HEK293 (cell line): ENCODE measurements around the gene ARPC2.

Source experiments
- CTCF ChIP-seq: fragments of 450-650 bp; formaldehyde crosslinking; IDR thresholded peaks from 2 replicates; pipeline ENCODE4 v1.5.1; 2016; ENCODE audit warnings: missing biosample characterization, missing genetic modification characterization
- ELK4 ChIP-seq: IDR thresholded peaks from 2 replicates; pipeline ENCODE4 v1.6.1; 2011; ENCODE audit warnings: mild to moderate bottlenecking, low read depth, low read length, borderline replicate concordance
- HOXC10 ChIP-seq: sonication (generic); formaldehyde crosslinking; IDR thresholded peaks from 2 replicates; pipeline ENCODE4 v1.8.1; 2023; ENCODE audit warnings: mild to moderate bottlenecking, missing genetic modification reagents
- KLF9 ChIP-seq: fragments of 450-650 bp; formaldehyde crosslinking; IDR thresholded peaks from 2 replicates; pipeline ENCODE4 v1.5.1; 2016; ENCODE audit warnings: missing biosample characterization, missing genetic modification characterization, low read depth
- MZF1 ChIP-seq: fragments of 450-650 bp; formaldehyde crosslinking; IDR thresholded peaks from 2 replicates; pipeline ENCODE4 v1.5.1; 2017; ENCODE audit warnings: missing biosample characterization, missing genetic modification characterization, borderline replicate concordance
- ZBTB8A ChIP-seq: fragments of 450-650 bp; formaldehyde crosslinking; IDR thresholded peaks from 2 replicates; pipeline ENCODE4 v1.5.1; 2016; ENCODE audit warnings: missing biosample characterization, missing genetic modification characterization
- ZFP37 ChIP-seq: fragments of 450-650 bp; formaldehyde crosslinking; IDR thresholded peaks from 2 replicates; pipeline ENCODE4 v1.5.1; 2016; ENCODE audit warnings: missing biosample characterization, missing genetic modification characterization
- ZNF391 ChIP-seq: fragments of 450-650 bp; formaldehyde crosslinking; IDR thresholded peaks from 2 replicates; pipeline ENCODE4 v1.5.1; 2016; ENCODE audit warnings: low read depth, missing biosample characterization, missing genetic modification characterization, borderline replicate concordance
- ZNF501 ChIP-seq: fragments of 450-650 bp; formaldehyde crosslinking; IDR thresholded peaks from 2 replicates; pipeline ENCODE4 v1.5.1; 2016; ENCODE audit warnings: missing biosample characterization, missing genetic modification characterization
- ZNF544 ChIP-seq: fragments of 450-650 bp; formaldehyde crosslinking; IDR thresholded peaks from 2 replicates; pipeline ENCODE4 v1.5.0; 2017; ENCODE audit warnings: missing biosample characterization, missing genetic modification characterization
- ZNF596 ChIP-seq: fragments of 450-650 bp; IDR thresholded peaks from 2 replicates; pipeline ENCODE4 v1.5.0; 2018; ENCODE audit warnings: missing biosample characterization, mild to moderate bottlenecking, missing genetic modification characterization, moderate library complexity
- ZNF843 ChIP-seq: fragments of 450-650 bp; formaldehyde crosslinking; IDR thresholded peaks from 2 replicates; pipeline ENCODE4 v1.5.1; 2016; ENCODE audit warnings: missing biosample characterization, missing genetic modification characterization
- TF ChIP-seq, protein P1 (sequence below): fragments of 450-650 bp; formaldehyde crosslinking; optimal IDR thresholded peaks from 2 replicates; pipeline ENCODE3; 2016; ENCODE audit warnings: missing biosample characterization, mild to moderate bottlenecking, missing genetic modification characterization
- TF ChIP-seq, protein P2 (sequence below): sonication (generic); formaldehyde crosslinking; IDR thresholded peaks from 2 replicates; pipeline ENCODE4 v1.8.1; 2022; ENCODE audit warnings: mild to moderate bottlenecking, moderate library complexity, missing genetic modification reagents

- peak; percentile 6; the same call in 1 of the 2 replicates for TF ChIP-seq CTCF (tag by site-specific recombination)
- peak; percentile 73 for TF ChIP-seq ZBTB8A
- TF ChIP-seq, protein P1, sequence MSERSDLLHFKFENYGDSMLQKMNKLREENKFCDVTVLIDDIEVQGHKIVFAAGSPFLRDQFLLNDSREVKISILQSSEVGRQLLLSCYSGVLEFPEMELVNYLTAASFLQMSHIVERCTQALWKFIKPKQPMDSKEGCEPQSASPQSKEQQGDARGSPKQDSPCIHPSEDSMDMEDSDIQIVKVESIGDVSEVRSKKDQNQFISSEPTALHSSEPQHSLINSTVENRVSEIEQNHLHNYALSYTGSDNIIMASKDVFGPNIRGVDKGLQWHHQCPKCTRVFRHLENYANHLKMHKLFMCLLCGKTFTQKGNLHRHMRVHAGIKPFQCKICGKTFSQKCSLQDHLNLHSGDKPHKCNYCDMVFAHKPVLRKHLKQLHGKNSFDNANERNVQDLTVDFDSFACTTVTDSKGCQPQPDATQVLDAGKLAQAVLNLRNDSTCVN, result peak; percentile 66
- TF ChIP-seq, protein P2, sequence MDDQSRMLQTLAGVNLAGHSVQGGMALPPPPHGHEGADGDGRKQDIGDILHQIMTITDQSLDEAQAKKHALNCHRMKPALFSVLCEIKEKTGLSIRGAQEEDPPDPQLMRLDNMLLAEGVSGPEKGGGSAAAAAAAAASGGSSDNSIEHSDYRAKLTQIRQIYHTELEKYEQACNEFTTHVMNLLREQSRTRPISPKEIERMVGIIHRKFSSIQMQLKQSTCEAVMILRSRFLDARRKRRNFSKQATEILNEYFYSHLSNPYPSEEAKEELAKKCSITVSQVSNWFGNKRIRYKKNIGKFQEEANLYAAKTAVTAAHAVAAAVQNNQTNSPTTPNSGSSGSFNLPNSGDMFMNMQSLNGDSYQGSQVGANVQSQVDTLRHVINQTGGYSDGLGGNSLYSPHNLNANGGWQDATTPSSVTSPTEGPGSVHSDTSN (CRISPR knock-in tag), result 0 out of 2 replicates have a peak, but pooled peaks have one; percentile 19
- TF ChIP-seq ZNF501 (tag by site-specific recombination), result 0 out of 2 replicates have a peak, but pooled peaks have one; percentile 22
- TF ChIP-seq ZFP37 (tag by site-specific recombination), result no peak
- no peak for TF ChIP-seq ELK4
- no peak for TF ChIP-seq MZF1 (tag by site-specific recombination)
- 0 out of 2 replicates have a peak, but pooled peaks have one; percentile 22 for TF ChIP-seq ZNF596
- TF ChIP-seq HOXC10, result no peak
- no peak for TF ChIP-seq ZNF843 (tag by site-specific recombination)
- no peak for TF ChIP-seq ZNF391
- TF ChIP-seq KLF9 (tag by site-specific recombination), result no peak
- no peak for TF ChIP-seq ZNF544 (tag by site-specific recombination)
Measured at GRCh38 chr2:218292048-218293014, 75.3 kb downstream of the ARPC2 start, which contains the start of gene TMBIM1.
